NCI-H2107 (cell line): Measurements from ENCODE around the gene CCN6.
A peak's percentile ranks its signal among the peaks of the same experiment; 100 is the strongest.
"Not testable (repeated sequence)": the region's sequence is repeated elsewhere in the genome, so short reads cannot be mapped to it uniquely, and the experiment has no call there.

ENCODE experiments used
- DNase-seq: peaks from one replicate; lab custom pipeline; 2025; lab: John Stamatoyannopoulos, UW

The CCN6 gene

DNA sequence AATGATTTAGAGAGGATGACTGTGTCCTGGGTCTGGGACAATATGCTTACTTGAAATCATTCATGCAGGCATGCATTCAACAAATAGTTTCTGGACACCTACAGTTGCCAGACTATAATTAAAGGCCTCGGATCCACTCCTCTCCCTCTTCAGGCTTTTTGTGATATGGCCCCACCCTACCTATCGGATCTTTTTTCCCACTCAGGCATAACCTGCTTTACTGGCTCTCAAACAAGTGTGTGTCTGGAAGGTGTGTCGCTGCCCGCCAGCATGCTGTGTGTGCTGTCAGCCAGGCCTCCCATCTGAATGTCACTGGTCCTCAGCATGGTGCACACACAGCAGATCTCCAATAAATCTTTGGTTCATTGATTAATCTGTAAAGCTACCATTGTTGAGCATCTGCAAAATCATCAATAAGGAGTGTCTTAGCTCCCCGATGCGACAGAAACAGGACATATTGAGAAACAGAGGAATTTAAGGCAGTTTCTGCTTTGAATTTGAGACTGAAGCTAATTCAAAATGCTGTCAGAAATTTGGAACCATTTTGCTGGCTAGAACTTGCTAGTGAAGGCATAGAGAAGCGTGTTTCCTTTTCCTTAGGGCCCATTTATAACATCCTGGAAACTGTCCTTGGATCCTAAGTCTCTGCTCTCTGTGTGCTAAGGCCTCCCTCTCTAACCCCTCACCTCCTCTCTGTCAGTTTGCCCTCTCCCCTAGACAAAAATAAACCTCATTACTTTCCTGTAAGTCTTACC lies 23.5 kb upstream of the CCN6 start:
- no peak for DNase-seq

DNA sequence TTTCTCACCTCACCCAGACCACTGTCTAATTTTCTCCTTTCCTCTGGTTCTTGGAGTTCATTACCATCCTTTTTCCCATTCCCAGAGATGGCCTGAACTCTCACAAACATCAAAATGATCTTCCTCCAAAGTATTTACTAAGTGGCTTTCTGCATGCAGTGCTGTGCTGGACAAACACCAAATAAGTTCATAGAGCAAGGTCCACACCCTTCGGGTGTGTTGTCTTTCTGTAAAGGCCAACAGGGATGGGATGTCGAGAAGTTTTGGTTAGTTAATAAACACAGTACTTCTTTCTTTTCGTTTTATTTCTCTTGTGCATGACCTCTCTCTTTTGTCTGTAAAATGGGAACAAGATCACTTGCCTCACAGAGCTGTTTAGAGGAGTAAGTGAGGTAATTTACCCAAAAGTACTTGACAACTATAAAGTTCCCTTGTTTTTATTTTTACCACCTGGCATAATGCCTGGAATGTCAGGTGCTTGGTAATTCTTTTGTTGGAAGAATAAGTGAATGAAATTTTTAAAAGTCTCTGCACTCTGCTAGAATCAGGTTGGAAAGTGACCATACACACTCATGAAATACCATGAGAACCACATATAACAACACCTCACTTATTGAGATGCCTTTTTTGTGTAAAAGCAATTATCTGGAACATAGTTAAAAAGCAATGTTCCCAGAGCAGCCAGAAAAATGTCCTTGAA lies 22.8 kb upstream of the CCN6 start:
- peak; percentile 18 for DNase-seq

DNA sequence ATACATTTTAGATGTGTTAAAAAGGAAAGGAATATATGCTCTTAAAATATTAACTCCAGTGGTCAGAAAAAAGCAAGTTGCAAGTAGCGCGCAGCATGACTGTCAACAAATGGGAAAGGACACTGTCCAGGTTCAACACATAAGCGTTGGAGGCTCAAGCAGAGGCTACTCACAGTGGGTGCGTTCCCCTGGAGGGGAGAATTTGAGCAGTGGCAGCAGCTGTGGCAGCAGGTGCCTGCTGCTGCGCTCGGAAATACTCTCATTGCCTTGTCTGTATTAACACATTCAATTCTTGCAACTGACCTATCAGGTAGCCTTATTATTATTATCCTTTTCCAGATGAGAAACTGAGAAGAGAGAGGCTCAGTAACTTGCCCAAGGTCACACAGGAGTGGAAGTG lies 21.9 kb upstream of the CCN6 start:
- no peak for DNase-seq

DNA sequence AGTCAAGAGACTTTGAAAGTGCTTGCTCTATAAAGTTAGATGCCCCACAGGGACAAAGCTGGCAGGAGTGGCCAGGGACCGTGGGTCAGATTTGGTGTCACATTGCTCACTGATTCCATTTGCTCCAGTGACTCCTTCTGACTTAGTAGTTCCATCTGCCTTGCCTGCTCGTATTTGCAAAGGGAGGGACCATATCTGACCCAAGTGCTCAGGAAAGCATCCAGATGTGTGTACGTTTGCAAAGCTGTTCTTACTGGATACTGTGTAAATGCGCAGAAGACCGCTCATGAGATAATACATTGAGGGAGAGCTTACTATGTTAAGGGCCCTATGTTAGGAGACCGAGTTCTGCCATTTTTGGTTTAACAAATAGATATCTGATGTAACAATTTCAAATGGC lies 21.2 kb upstream of the CCN6 start:
- DNase-seq: no peak

DNA sequence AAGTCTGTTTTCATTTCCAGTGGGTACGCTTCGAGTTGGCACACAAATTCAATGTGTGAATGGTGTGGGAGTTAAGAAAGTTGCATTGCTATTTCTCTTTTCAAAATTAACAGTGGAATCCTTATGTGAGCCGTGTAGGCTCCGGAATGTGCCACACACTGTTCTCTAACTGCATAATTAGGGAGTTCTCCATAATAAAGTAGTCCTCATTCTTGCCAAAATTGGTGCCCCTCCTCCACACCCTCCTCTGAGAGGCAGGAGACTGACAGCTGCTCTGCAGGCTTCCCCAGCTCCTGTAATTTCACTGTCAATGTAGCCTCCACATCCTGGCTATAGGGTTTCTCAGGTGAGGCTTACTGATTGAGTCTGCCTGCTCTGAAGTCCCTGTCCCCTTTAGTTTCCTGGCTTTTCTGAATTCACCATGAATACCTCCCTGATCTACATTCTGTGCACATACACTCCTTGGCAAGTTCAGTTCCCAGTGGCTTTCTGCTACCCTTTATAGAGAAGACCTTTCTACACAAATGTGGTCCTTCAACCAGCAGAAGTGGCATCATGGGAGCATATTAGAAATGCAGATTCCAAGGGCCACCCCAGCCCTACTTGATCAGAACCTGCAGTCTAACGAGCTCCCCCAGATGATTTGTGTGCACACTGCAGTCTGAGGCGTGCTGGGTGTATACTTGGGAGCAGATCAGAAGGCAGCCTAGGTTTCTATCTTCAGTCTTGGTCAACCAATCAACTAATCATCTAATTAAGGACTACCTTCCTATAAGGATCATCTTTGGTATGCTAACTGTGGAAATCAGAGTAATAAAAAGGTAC lies 19.9 kb upstream of the CCN6 start:
- no peak for DNase-seq

DNA sequence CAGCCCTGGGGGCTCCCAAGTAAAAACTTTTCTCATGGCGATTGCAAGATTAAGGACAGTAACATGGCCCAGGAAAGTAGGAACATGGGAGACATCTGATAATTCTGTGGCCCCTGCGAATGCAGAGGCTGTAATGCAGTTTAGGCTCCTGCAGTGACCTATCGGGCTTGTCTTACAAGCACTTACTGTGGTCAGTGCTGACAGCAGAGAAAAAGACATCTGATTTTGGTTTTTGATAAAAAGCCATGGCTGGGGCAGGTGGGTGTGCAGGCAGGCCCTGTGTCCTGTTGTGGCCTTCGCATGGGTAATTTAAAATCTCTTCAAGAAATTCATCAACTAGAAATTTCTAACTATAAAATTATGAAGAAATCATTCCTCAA lies 19.3 kb upstream of the CCN6 start:
- DNase-seq: no peak

DNA sequence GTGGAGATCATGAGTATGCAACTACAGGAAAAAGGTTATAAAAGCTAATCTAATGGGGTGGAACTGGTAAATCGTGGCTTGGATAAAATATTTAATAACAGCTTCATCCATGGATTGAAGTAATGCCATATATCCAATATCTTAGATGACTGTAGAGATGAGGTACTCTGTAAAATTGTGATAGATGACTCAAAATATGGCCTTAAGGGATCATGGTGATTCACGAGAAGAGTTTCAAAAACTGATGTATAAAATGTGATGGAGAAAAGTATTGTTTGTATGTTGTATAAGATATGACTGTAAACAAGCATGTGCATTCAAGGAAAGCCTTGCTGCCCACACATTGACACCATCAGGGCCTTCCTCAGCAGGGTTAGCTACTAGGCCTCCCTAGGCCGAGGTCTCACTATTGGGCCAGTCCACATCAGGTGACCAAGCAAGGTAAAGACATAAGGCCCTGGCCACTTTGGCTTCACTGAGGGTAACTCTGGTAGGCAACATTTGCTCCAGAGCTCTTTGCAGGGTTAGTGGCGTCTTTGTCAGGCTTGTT lies 17.7 kb upstream of the CCN6 start:
- DNase-seq: no peak

DNA sequence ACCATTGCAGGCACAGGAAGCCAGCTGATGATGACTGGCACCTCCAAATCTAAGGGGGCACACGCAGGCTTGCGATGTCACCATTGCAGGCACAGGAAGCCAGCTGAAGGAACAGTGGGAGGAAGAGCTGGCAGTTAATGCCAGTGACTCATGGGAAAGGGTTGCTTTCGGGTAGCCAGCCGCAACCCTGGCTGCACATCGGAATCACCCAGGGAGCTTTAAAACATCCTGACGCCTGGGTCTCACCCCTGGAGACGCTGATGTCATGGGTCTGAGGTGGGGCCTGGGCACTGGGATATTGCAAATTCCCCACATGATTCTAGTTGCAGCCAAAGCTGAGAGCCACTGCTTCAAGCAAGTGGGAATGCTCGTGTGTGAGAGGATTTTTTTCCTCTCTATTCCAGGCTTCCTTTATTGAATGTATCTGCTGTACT lies 16.1 kb upstream of the CCN6 start:
- DNase-seq: no peak

DNA sequence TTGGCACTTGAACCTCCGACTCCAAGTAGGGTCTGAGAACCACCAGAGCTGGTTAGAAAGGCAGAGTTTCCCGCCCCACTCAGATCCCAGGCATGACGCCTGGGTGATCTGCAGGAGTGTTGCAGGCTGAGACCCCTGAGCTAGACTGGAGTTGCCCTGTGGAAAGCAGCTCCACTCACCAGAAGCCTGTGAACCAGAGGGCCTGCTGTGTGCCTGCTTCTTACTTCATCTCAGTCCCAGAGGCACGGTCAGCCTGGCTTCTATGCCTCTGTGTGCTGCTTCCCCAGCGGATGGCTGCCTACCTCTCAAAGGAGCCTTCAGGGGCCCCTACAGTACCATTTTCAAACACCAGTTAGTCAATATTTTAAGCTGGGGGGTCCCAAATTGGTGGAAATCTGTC lies 15.6 kb upstream of the CCN6 start:
- DNase-seq: no peak

DNA sequence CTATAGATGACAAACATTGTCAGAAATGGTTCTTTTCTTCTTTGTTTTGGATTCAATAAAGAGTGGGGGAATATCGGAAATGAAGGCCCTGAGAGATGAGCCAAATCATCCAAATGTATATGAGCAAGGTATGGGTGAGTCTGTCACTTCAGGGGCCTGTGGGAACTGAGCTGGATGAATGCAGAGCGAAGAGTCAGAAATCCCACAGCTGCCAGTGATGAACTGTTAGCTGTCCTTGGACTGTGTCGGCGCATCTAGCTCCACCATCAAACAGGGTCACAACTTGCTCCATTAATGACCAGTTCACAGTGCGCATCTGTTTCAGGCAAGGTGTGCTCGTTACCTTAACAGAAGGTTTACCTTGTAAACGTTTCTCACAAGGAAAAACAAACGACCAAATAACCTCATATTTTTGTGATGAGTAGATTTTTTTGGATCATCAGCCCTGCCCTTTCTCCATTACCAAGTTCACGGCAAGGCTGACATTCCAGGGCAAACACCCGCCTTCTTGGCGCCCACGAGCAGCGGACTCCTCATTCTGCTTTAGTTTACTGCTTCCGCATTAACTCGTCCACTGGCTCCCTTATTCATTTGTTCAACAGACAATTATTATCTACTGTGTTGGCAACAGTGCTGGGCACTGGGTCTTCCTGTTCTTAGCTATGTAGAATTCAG lies 15.0 kb upstream of the CCN6 start:
- DNase-seq: no peak

DNA sequence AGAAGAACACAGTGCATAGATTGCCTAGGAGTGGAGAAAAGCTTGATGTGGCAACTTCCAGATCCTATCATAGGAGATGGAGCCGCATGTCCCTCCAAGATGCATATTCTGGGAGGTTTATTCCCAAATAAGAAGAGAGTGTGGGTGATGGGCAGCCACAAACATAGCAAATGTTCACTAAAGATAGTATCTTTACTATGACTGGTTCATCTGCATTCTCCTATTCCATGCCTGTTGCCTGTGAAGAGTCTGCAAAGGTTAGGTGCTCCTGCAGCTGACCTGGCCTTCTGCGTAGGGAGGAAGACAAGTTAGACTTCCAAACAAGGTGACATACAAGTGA lies 14.5 kb upstream of the CCN6 start:
- DNase-seq: no peak

DNA sequence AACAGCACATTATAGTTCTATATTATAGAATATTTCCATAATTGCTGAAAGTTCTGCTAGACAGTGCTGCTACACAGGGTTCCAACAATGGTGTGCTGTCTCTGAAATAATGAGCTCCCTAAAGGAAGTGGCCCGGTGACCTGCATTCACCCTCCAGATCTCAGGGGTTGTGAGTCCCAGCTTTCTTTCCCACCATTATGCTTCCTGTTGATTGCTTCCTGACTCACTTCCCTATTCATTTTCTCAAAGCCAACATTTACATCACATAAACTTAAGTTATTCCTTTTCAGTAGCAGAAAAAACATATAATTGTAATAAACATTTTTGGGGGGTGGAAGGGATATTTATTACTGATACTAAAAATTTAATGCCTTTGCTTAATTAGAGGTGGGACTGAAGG lies 12.9 kb upstream of the CCN6 start:
- DNase-seq: no peak

DNA sequence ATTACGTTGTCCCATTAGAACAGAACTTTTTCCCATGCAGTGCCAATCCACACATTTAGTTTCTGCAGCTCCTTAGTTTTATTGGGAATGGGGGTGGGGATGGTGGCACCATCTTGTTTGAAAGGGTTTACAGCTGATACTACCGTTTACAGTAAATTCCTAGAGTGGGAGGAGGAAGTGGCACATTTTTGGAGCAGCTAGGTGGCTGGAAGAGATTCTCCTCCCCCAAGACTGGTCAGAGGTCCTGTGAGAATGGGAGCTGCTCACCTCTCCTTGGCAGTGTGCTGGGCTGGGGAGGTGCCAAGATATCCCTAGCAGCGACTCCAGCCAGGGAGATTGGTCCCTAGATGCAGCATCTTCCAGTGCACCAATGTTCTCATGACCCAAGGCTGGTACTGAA lies 12.4 kb upstream of the CCN6 start:
- DNase-seq: no peak

DNA sequence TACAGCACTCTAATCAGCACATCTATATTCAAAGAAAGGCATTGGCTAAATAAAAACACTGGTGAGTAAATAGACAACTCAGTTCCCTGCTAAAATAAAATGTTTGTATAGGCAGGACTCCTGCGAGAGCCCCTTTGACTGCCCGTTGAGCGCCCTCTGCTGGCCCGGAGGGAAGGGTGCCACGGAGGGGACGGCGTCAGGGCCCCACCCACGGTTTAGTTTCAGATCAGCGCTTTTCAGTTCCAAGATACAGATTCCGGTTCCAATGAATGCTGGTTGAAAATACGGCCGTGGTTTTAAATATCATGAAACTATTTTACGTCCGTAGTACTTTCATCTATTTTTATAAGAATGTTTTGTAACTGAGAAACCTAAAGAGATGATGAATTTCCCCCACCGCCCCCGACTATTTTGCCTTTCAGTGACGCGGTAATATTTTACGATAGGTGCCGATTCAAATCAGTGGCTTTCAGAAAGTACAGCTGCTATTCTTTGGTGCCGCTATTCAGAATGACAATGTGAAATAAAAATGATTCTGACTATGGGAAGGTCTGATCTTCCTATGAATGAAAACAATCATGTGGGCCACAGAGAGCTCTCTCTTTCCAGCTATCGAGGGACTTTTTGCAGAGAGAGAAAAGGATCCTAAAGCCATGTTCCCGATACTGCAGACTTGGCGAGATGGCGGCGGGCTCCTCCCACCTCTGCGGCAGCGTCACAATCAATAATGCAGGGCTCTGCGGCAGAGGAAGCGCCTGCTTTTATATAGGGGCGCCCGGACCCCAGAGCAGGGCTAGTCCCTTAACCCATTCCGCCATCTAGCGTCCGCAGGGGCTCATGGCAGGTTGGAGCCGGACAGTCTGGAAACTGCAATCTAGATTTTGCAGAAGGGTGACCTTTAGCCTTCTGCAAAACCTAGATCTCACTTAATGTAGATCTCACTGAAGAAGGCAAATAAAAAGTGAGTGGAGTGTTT lies 10.6 kb upstream of the CCN6 start:
- peak; percentile 82 for DNase-seq

DNA sequence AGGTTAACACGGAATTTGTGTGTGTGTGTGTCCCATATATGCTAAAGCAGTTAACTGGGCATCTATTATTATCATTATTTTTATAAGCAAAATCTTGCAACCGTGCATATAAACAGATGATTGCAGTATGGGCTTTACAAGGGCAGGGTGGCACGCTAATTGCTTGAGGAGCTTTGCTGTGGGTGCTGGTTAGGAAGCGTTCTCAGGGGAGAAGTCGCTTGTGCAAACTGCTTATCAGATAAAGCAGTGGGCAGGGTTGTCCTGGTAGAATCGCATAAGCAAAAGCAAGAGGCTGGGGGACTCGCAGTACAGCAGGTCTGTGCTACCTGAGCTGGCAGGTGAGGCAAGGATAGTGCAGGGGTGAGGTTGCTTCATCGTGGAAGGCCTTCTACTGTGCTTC lies 9.7 kb upstream of the CCN6 start:
- no peak for DNase-seq

DNA sequence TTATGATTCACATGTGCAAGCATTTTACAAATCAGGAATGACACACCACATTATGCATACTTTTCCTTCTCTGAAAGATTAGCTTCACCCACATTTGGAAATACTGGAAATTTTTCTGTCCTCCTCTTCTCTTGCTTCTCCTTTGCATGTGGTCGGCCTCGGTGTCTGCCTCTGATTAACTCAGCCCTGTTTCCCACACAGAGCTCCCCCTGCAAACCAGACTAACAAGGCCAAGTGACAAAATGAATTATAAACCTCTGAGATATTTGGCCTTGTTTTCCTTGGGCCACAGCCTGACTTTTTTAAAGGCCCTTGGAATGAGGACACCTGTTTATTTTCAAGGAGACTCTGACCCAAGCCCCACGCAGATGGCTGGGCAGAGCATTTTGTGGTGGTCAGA lies 9.0 kb upstream of the CCN6 start:
- DNase-seq: no peak

DNA sequence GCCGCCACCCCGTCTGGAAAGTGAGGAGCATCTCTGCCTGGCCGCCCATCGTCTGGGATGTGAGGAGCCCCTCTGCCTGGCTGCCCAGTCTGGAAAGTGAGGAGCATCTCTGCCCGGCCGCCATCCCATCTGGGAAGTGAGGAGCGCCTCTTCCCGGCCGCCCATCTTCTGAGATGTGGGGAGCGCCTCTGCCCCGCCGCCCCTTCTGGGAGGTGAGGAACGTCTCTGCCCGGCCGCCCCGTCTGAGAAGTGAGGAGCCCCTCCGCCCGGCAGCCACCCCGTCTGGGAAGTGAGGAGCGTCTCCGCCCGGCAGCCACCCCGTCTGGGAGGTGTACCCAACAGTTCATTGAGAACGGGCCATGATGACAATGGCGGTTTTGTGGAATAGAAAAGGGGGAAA lies 6.4 kb upstream of the CCN6 start:
- DNase-seq: not testable (repeated sequence)

DNA sequence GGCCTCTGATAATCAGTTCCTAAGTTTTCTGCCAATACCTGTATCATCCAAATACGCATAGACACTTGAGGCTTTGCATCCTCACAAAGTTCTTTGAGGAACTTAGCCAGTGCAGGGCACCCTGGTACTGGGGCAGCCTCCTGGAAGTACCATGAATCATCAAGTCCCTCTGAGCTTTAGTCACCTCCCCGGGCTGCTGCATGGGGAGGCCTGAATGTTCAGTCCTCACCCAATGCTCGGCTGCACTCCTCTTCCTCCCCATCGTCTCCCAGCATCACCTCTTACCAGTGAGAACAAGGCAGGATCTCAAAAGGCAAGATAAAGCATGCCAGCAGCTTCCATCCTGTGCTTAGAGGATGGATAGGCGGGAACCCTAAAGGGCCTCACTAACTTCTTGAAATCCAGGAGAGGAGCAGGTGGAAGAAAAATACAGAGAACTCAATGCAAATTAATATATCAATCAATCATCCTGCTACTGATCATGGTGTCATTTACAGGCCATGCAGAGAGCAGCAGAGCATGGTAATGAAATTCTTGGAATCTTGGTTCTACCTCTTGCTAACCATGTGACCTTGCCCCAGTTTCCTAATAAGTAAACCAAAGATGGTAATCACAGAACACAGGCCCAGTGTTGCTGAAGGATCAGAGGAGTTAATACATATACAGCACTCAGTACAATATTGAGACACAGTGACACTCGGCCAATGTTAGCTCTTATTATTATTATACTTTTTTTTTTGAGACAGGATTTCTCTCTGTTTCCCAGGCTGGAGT lies 4.7 kb upstream of the CCN6 start:
- DNase-seq: no peak

DNA sequence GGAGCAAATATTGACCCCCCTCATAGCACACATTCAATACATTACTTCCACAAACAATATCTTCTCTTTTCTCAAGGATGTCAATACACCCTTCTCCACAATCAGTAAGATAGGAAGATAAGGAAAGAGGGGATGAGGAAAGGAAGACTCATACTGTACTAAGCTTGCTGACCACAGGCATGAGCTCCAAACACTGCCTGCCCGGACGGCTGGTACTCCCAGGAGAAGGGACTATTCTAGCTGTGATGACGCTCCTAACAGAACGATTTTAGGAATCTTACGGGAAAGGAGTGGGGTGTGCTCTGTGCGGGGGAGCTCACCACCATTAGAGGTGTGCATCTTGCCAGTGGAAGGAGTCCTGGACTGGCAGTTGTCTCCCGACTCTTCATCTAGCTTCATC lies 3.9 kb upstream of the CCN6 start:
- no peak for DNase-seq

DNA sequence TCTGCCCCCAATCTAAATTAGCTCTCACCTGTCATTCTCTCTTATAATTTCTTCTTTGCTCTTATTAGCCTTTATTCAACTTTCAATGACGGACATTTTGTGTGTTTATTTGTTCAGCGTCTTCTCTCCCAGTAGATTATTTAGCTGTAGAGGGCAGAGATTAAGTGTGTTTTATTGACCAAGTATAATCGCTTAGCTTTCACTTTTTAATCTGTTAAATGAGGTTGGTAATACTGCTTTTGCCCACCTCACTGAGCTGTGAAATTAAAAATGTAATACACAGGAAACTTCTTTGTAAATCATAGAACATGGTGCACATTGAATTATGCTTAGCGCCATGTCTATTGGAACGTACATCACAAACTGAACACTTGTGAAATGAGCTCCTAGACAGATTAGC lies 3.5 kb upstream of the CCN6 start:
- no peak for DNase-seq
